ENCODE measurements around the gene PTK7. TPM values are rescaled to one million over a fixed set of nuclear protein-coding genes. Genes with fewer than 3 reads are reported as not detected.
"Not testable (repeated sequence)": the region's sequence is repeated elsewhere in the genome, so short reads cannot be mapped to it uniquely, and the experiment has no call there.

The PTK7 gene
- total RNA-seq, 3 donors from 2014 or later = 7.0 to 57.1 (median 52.1) TPM

DNA sequence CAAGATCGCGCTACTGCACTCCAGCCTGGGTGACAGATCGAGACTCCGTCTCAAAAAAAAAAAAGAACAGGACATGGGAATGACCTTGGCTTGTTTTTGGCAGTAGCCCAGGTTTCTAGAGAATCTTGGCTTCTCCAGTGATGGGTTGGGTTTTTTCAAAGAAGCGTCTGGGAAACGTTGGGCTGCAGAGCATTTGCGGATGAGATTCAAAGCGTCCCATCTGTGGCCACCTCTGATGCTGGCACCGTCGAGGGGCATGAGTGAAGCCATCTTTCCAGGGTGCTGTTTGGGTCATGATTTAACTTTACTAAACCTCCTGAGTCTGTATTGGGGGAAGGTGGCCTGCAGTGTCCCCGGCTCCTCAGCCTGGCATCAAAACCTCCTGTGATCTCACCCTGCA lies 51.8 kb downstream of the PTK7 start:
- Histone ChIP-seq H3K27ac (no peak overlapping the region), H3K4me3 (no peak overlapping the region), H3K9me3 (no peaks in the 10 kb centered on the region), H3K4me1 (peaks cover 8 to 19% of the 10 kb centered on the region in 2 donors), H3K36me3 (no peaks in the 10 kb centered on the region), H3K27me3 (no peaks in the 10 kb centered on the region)
- TF ChIP-seq, protein P1, sequence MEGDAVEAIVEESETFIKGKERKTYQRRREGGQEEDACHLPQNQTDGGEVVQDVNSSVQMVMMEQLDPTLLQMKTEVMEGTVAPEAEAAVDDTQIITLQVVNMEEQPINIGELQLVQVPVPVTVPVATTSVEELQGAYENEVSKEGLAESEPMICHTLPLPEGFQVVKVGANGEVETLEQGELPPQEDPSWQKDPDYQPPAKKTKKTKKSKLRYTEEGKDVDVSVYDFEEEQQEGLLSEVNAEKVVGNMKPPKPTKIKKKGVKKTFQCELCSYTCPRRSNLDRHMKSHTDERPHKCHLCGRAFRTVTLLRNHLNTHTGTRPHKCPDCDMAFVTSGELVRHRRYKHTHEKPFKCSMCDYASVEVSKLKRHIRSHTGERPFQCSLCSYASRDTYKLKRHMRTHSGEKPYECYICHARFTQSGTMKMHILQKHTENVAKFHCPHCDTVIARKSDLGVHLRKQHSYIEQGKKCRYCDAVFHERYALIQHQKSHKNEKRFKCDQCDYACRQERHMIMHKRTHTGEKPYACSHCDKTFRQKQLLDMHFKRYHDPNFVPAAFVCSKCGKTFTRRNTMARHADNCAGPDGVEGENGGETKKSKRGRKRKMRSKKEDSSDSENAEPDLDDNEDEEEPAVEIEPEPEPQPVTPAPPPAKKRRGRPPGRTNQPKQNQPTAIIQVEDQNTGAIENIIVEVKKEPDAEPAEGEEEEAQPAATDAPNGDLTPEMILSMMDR (IDR thresholded peaks at IDR 0.05) = no peak
- TF ChIP-seq POLR2AphosphoS5 (IDR thresholded peaks at IDR 0.05) (no peak), POLR2A (IDR thresholded peaks at IDR 0.05) (no peak)
- no peak for DNase-seq (ENCODE audit: low spot score in 2 of 2)
- intact Hi-C loops (cut with DNase I; ENCODE audit: low total_unique reads) = no loop called here

DNA sequence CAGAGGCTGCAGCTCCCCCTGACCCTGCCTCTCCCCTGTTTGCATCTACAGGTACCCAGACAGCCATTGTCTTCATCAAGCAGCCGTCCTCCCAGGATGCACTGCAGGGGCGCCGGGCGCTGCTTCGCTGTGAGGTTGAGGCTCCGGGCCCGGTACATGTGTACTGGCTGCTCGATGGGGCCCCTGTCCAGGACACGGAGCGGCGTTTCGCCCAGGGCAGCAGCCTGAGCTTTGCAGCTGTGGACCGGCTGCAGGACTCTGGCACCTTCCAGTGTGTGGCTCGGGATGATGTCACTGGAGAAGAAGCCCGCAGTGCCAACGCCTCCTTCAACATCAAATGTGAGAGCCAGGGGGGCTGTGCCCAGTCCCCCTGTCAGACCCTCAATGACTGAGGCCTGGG lies 52.8 kb downstream of the PTK7 start:
- Histone ChIP-seq H3K4me3 (no peak overlapping the region), H3K4me1 (peaks cover 7 to 9% of the 10 kb centered on the region in 2 donors), H3K9me3 (no peaks in the 10 kb centered on the region), H3K27ac (no peak overlapping the region), H3K27me3 (no peaks in the 10 kb centered on the region), H3K36me3 (no peaks in the 10 kb centered on the region)
- intact Hi-C loops (cut with DNase I; ENCODE audit: low total_unique reads) = no loop called here
- no peak for DNase-seq (ENCODE audit: low spot score in 2 of 2)
- no peak for TF ChIP-seq POLR2A (IDR thresholded peaks at IDR 0.05)
- TF ChIP-seq, protein P1 (IDR thresholded peaks at IDR 0.05) = no peak
- no peak for TF ChIP-seq POLR2AphosphoS5 (IDR thresholded peaks at IDR 0.05)

DNA sequence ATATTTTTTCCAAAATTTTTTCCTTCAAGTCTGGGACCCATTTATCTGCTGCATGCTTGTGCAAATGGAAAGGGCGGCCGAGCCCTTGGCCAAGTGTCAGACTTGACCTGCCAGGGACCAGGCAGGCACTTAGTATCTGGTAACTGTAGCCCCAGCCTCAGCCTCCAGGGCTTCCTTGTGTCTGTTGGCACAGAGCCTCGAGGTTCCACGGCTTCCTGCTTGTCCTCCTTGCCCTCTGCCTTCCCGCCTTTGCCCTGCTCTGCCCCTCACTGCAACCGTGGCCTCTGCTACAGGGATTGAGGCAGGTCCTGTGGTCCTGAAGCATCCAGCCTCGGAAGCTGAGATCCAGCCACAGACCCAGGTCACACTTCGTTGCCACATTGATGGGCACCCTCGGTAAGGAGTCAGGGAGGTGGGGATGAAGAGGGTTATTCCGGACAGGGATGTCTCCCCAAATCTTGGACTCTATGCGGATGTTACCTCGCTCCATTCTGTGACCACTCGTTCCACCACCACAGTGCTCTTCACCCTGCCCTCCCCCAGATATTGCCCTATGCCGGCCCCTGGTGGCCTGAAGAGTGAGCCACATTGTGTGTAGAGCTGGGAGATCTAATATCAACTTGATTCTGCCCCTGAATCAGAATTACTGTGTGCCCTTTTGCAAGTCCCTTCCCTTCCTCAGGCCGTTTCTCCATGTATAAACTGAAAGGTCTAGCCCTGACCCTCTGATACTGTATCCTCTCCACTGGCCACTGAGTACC lies 53.5 kb downstream of the PTK7 start:
- TF ChIP-seq POLR2AphosphoS5 (IDR thresholded peaks at IDR 0.05) = no peak
- no peak for TF ChIP-seq POLR2A (IDR thresholded peaks at IDR 0.05)
- TF ChIP-seq, protein P1 (IDR thresholded peaks at IDR 0.05) = peak in 2 of 3 donors; percentile 35 to 62
- Histone ChIP-seq H3K4me3 (no peak overlapping the region), H3K9me3 (no peaks in the 10 kb centered on the region), H3K36me3 (no peaks in the 10 kb centered on the region), H3K27ac (no peak overlapping the region), H3K27me3 (no peaks in the 10 kb centered on the region), H3K4me1 (peaks cover 5 to 9% of the 10 kb centered on the region in 2 donors)
- intact Hi-C loops (cut with DNase I; ENCODE audit: low total_unique reads) = no loop called here
- DNase-seq (ENCODE audit: low spot score in 2 of 2) = no peak

DNA sequence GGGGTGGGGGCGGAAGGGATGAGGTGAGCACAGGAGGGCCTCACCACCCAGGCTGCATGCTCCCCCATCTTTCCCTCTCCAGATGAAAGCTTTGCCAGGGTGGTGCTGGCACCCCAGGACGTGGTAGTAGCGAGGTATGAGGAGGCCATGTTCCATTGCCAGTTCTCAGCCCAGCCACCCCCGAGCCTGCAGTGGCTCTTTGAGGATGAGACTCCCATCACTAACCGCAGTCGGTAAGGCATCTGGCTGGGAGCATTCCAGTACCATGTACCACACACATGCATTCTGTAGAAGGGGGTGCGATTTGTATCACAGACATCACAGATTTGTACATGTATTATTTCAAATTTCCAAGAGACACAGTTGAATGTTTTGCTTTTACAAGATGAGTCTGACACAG lies 54.3 kb downstream of the PTK7 start:
- Histone ChIP-seq H3K27me3 (no peaks in the 10 kb centered on the region), H3K9me3 (no peaks in the 10 kb centered on the region), H3K36me3 (no peaks in the 10 kb centered on the region), H3K27ac (no peak overlapping the region), H3K4me3 (no peak overlapping the region), H3K4me1 (peaks cover 3 to 9% of the 10 kb centered on the region in 2 donors)
- intact Hi-C loops (cut with DNase I; ENCODE audit: low total_unique reads) = no loop called here
- DNase-seq (ENCODE audit: low spot score in 2 of 2) = no peak
- TF ChIP-seq POLR2A (IDR thresholded peaks at IDR 0.05) (no peak), POLR2AphosphoS5 (IDR thresholded peaks at IDR 0.05) (no peak)
- TF ChIP-seq, protein P1 (IDR thresholded peaks at IDR 0.05) = no peak

DNA sequence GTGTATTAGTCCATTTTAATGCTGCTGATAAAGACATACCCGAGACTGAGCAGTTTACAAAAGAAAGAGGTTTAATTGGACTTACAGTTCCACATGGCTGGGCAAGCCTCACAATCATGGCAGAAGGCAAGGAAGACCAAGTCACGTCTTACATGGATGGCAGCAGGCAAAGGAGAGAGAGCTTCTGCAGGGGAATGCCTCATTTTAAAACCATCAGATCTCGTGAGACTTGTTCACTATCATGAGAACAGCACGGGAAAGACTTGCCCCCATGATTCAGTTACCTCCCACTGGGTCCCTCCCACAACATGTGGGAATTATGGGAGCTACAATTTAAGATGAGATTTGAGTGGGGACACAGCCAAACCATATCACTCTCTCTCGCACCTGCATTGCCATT lies 55.3 kb downstream of the PTK7 start:
- H3K9me3 ChIP-seq; H3K27ac ChIP-seq; H3K27me3 ChIP-seq; intact Hi-C loops (cut with DNase I; ENCODE audit: low total_unique reads); DNase-seq (ENCODE audit: low spot score in 2 of 2); H3K36me3 ChIP-seq; H3K4me1 ChIP-seq; H3K4me3 ChIP-seq: not testable (repeated sequence)
